Hepatocyte (in vitro differentiated cells): ENCODE results near the gene POU2F2. TPM values are rescaled to one million over a fixed set of nuclear protein-coding genes. Genes with fewer than 3 reads are reported as not detected.

Source experiments
- DNase-seq: peaks from one replicate; pipeline ENCODE4 v3.0.0-alpha.2; 2016; ENCODE audit warnings: low spot score
- H2AFZ ChIP-seq: fragments of 200-600 bp; sonication (generic); 2 replicates; pipeline ENCODE4 v1.6.0; 2016; ENCODE audit warnings: antibody characterized with exemption, mild to moderate bottlenecking
- H3K27ac ChIP-seq: fragments of 200-600 bp; sonication (generic); 2 replicates; pipeline ENCODE4 v1.5.1; 2016; ENCODE audit warnings: mild to moderate bottlenecking
- H3K27me3 ChIP-seq: fragments of 200-600 bp; sonication (generic); 2 replicates; pipeline ENCODE4 v1.6.1; 2016
- H3K36me3 ChIP-seq: fragments of 200-600 bp; sonication (generic); replicated peaks from 2 replicates; pipeline ENCODE4 v1.5.1; 2016; ENCODE audit warnings: low read depth; ENCODE audit not compliant: insufficient read depth
- H3K4me1 ChIP-seq: fragments of 200-600 bp; sonication (generic); 2 replicates; pipeline ENCODE4 v1.5.1; 2016; ENCODE audit warnings: mild to moderate bottlenecking, moderate library complexity; ENCODE audit not compliant: insufficient read depth
- H3K4me2 ChIP-seq: fragments of 200-600 bp; sonication (generic); 2 replicates; pipeline ENCODE4 v1.6.0; 2016
- H3K4me3 ChIP-seq: fragments of 200-600 bp; sonication (generic); 2 replicates; pipeline ENCODE4 v1.5.1; 2016; ENCODE audit warnings: mild to moderate bottlenecking
- H3K79me2 ChIP-seq: fragments of 200-600 bp; sonication (generic); 2 replicates; pipeline ENCODE4 v1.6.0; 2017; ENCODE audit warnings: mild to moderate bottlenecking
- H3K9me2 ChIP-seq: fragments of 200-600 bp; sonication (generic); replicated peaks from 2 replicates; pipeline ENCODE4 v1.6.0; 2017; ENCODE audit warnings: mild to moderate bottlenecking; ENCODE audit not compliant: insufficient read depth
- H3K9me3 ChIP-seq: fragments of 200-600 bp; sonication (generic); 2 replicates; pipeline ENCODE4 v1.5.1; 2016; ENCODE audit warnings: low read depth, mild to moderate bottlenecking
- H4K20me1 ChIP-seq: fragments of 200-600 bp; sonication (generic); 2 replicates; pipeline ENCODE4 v1.6.0; 2016; ENCODE audit warnings: mild to moderate bottlenecking; ENCODE audit not compliant: insufficient read depth, poor library complexity, severe bottlenecking
- EZH2 ChIP-seq: fragments of 200-600 bp; sonication (generic); IDR thresholded peaks from 2 replicates; pipeline ENCODE4 v1.6.1; 2016; ENCODE audit warnings: antibody characterized with exemption, mild to moderate bottlenecking, borderline replicate concordance
- EZH2phosphoT487 ChIP-seq: fragments of 200-600 bp; sonication (generic); IDR thresholded peaks from one replicate; pipeline ENCODE4 v1.6.1; 2018; ENCODE audit warnings: antibody characterized with exemption, mild to moderate bottlenecking, low read depth, moderate library complexity; ENCODE audit not compliant: unreplicated experiment, severe bottlenecking
- WGBS: methylation state at CpG from one replicate; pipeline ENCODE4 v1.1.6; 2016; ENCODE audit warnings: low lambda C conversion rate; ENCODE audit errors: missing lambda C conversion rate; 5-methylcytosine and 5-hydroxymethylcytosine counted together
- polyA plus RNA-seq: library from polyadenylated mRNA; unstranded; fragments of >200 nt; fragmentation: Nextera tagmentation; extraction: Ambion mirVana; gene quantifications from 2 replicates; pipeline ENCODE4 v1.2.1, GENCODE V29; 2016
- total RNA-seq: library from RNA; depleted of rRNA; stranded (reverse); fragments of >200 nt; gene quantifications from 2 replicates; pipeline ENCODE4 v1.2.3, GENCODE V29; 2014
- TF ChIP-seq, protein P1 (sequence below): fragments of 200-600 bp; sonication (generic); IDR thresholded peaks from 2 replicates; pipeline ENCODE4 v1.5.1; 2016; ENCODE audit warnings: antibody characterized with exemption, mild to moderate bottlenecking; ENCODE audit not compliant: poor library complexity

Gene POU2F2
- total and polyA plus RNA-seq, 2 experiments from 2014 or later = 0.15 TPM; not detected in 1

DNA sequence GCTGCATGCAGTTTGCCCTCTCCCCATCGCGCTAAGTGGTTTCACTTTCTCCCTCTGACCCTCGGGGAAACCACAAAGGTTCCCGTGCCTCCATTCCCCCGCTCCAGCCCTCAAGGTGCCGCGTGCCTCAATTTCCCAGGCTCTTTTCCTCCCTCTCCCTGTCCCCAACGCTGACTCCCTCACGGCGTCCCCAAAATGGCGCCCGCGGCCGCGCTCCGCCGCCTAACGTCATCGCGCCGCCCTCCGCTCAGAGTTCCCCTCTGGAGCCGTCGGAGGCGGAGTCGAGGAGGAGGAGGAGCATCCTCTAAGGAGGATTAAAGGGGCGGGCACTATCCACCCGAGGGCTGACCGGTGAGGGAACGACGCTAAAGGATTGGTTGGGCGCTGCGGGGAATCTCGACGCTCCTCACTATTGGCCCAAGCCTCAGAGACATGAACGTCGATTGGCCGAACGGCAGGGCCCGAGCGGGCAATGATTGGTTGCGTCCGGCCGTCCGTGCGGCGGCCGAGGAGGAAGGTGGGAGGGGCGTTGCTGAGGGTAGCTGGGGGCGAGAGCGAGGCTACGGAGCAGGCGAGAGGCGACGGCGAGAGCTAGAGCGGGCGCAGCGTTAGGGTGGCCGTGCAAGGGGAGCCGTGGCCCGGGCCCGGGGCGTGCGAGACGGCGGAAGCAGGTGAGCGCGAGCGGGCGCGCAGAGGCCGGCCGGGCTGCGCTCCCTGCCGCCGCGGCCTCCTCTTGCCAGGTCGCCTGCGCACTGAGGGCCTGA lies 56.4 kb downstream of the POU2F2 start, which contains the start of gene ZNF574:
ZNF574 (plus strand) TSS at position 551 of the 764 bp plus-strand sequence. CDS start 2,441 bp downstream, outside the sequence.
- peak within 1 kb of the TSS; percentile 80 for H2AFZ ChIP-seq
- under 1% methylated on average over 71 of the region's 80 CpGs for WGBS

DNA sequence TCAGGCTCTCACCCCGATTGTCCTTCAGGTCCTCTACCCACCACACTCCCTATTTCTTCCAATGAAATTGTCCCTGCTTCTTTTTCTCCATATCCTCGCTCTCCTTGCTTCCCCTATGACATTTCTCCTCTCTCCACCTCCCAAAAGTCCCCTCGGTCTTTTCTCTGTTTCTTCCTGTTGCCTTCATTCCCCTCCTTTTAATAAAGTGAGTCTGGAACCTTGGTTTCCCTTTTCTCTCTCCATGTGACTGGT lies 57.0 kb downstream of the POU2F2 start:
- peaks cover 15% of the 10 kb centered on the region for H3K4me1 ChIP-seq
- no peaks in the 10 kb centered on the region for H3K9me2 ChIP-seq
- TF ChIP-seq EZH2phosphoT487 (no peak), EZH2 (no peak)
- TF ChIP-seq, protein P1, sequence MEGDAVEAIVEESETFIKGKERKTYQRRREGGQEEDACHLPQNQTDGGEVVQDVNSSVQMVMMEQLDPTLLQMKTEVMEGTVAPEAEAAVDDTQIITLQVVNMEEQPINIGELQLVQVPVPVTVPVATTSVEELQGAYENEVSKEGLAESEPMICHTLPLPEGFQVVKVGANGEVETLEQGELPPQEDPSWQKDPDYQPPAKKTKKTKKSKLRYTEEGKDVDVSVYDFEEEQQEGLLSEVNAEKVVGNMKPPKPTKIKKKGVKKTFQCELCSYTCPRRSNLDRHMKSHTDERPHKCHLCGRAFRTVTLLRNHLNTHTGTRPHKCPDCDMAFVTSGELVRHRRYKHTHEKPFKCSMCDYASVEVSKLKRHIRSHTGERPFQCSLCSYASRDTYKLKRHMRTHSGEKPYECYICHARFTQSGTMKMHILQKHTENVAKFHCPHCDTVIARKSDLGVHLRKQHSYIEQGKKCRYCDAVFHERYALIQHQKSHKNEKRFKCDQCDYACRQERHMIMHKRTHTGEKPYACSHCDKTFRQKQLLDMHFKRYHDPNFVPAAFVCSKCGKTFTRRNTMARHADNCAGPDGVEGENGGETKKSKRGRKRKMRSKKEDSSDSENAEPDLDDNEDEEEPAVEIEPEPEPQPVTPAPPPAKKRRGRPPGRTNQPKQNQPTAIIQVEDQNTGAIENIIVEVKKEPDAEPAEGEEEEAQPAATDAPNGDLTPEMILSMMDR = no peak
- H3K4me2 ChIP-seq = peak overlapping the region; percentile 80
- peak overlapping the region; percentile 94 for H3K27ac ChIP-seq
- WGBS = 23% methylated on average over 3 of the region's 3 CpGs
- peak overlapping the region; percentile 29 for H3K4me3 ChIP-seq
- peaks cover 29% of the 10 kb centered on the region for H3K79me2 ChIP-seq
- H2AFZ ChIP-seq = peak overlapping the region; percentile 80
- no peak for DNase-seq
- H3K36me3 ChIP-seq = no peaks in the 10 kb centered on the region
- peaks cover 23% of the 10 kb centered on the region for H4K20me1 ChIP-seq
- no peaks in the 10 kb centered on the region for H3K9me3 ChIP-seq
- peaks cover 7% of the 10 kb centered on the region for H3K27me3 ChIP-seq

More for the DNA sequence above, 56.4 kb downstream of the POU2F2 start, which contains the start of gene ZNF574:
- H3K79me2 ChIP-seq = peaks cover 31% of the 10 kb centered on the region
- no peaks in the 10 kb centered on the region for H3K9me2 ChIP-seq
- no peaks in the 10 kb centered on the region for H3K9me3 ChIP-seq
- peak within 1 kb of the TSS; percentile 93 for H3K4me2 ChIP-seq
- no peaks in the 10 kb centered on the region for H3K36me3 ChIP-seq
- peak within 1 kb of the TSS; percentile 29 for H3K4me3 ChIP-seq
- no peak for TF ChIP-seq EZH2
- TF ChIP-seq, protein P1 = no peak
- no peak for TF ChIP-seq EZH2phosphoT487
- peak within 1 kb of the TSS; percentile 94 for H3K27ac ChIP-seq
- peak; percentile 100 for DNase-seq
- H3K4me1 ChIP-seq = peaks cover 15% of the 10 kb centered on the region
- peaks cover 25% of the 10 kb centered on the region for H4K20me1 ChIP-seq
- peaks cover 2% of the 10 kb centered on the region for H3K27me3 ChIP-seq

DNA sequence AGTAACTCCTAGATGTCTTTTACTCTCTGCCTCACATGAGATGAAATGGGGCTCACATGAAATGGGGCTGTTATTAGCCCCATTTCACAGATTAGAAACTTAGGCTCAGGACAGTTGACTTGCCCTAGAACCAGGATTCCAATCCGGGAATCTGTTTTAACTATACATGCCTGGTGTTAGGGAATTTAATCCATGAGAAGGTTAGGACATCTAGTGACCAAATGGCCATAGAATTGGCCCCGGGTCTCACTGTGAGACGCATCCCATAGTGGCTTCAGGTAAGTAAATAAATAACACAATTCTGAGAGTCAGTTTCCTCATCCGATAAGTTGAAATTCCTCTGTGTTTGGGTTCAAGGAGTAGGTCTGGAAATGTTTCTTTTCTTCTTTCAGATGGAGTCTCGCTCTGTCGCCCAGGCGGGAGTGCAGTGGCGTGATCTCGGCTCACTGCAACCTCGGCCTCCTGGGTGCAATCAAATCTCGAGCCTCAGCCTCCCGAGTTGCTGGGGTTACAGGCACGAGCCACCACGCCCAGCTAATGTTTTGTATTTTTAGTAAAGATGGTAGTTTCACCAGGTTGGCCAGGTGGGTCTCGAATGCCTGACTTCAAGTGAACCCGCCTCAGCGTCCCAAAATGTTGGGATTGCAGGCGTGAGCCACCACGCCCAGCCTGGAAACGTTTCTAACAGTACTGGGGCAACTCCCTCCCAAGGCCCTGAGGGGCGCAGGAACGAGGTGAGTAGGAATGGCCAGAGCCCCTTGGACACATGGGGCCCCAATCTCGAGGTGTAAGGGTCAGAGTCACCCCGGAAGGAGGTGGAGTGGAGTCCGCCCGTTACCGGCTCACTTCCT lies 57.5 kb downstream of the POU2F2 start:
- Histone ChIP-seq H3K27ac (peak overlapping the region; percentile 94), H3K9me3 (no peaks in the 10 kb centered on the region), H3K79me2 (peaks cover 29% of the 10 kb centered on the region), H3K9me2 (no peaks in the 10 kb centered on the region), H4K20me1 (peaks cover 23% of the 10 kb centered on the region), H3K36me3 (no peaks in the 10 kb centered on the region), H3K27me3 (peaks cover 13% of the 10 kb centered on the region), H3K4me2 (peak overlapping the region; percentile 80), H3K4me3 (peak overlapping the region; percentile 29), H3K4me1 (peaks cover 15% of the 10 kb centered on the region), H2AFZ (peak overlapping the region; percentile 80)
- DNase-seq = peak; percentile 34
- no peak for TF ChIP-seq EZH2
- TF ChIP-seq, protein P1 = no peak
- TF ChIP-seq EZH2phosphoT487 = no peak
- 83% methylated on average over 27 of the region's 27 CpGs for WGBS
